Stomach (tissue), 9 donors: ENCODE measurements around the gene NUBPL. TPM values are rescaled to one million over a fixed set of nuclear protein-coding genes. Genes with fewer than 3 reads are reported as not detected.

Experiments used
- DNase-seq, 2 donors: peaks; one replicate each; pipeline versions ENCODE4 v3.0.0 to v3.0.0-alpha.2; 2013 to 2019
- H3K27ac ChIP-seq, 5 donors: fragments of 200-600 bp in 4 of 5; sonication (generic) in 4 of 5; one replicate each; pipeline ENCODE4 v1.5.1; 2013 to 2019; ENCODE audit warnings: mild to moderate bottlenecking in 1 of 5, moderate library complexity in 1 of 5
- H3K27me3 ChIP-seq, 3 donors: fragments of 200-600 bp; sonication (generic); one replicate each; pipeline ENCODE4 v1.5.1; 2017 to 2019; ENCODE audit warnings: mixed run types in 1 of 3
- H3K36me3 ChIP-seq, 4 donors: fragments of 200-600 bp; sonication (generic); 1 replicate in 3 of 4; 2 replicates in 1 of 4; pipeline ENCODE4 v1.5.1; 2016 to 2019
- H3K4me1 ChIP-seq, 4 donors: fragments of 200-600 bp; sonication (generic); one replicate each; pipeline ENCODE4 v1.5.1; 2016 to 2019
- H3K4me3 ChIP-seq, 4 donors: fragments of 200-600 bp; sonication (generic) in 3 of 4; one replicate each; pipeline ENCODE4 v1.5.1; 2016 to 2019; ENCODE audit warnings: mild to moderate bottlenecking in 1 of 4
- H3K9me3 ChIP-seq, 4 donors: fragments of 200-600 bp; sonication (generic); one replicate each; pipeline ENCODE4 v1.5.1; 2016 to 2019
- EP300 ChIP-seq: sonication (generic); formaldehyde crosslinking; IDR thresholded peaks from one replicate; pipeline ENCODE4 v1.6.1; 2017; ENCODE audit warnings: antibody characterized with exemption
- POLR2A ChIP-seq, 4 donors: fragments of 450-650 bp; IDR thresholded peaks; one replicate each; pipeline ENCODE4 v1.6.1; 2016; ENCODE audit warnings: antibody characterized with exemption in 4 of 4, control low read depth in 2 of 4, mild to moderate bottlenecking in 1 of 4, moderate library complexity in 1 of 4
- POLR2AphosphoS5 ChIP-seq, 3 donors: sonication (generic); formaldehyde crosslinking; IDR thresholded peaks; one replicate each; pipeline ENCODE4 v1.6.1; 2016; ENCODE audit warnings: antibody characterized with exemption in 3 of 3
- WGBS, 5 donors: extraction: QIAGEN DNeasy Blood & Tissue Kit in 3 of 5; methylation state at CpG; one replicate each; pipeline versions ENCODE4 v1.1.5 to v1.1.7; 2013 to 2018; 5-methylcytosine and 5-hydroxymethylcytosine counted together
- intact Hi-C: fragments of 100-400 bp; cut with DNase I; formaldehyde crosslinking; loops from one replicate; pipeline ENCODE4 v1.15.1; 2023; ENCODE audit warnings: low total_unique reads
- polyA plus RNA-seq, 3 donors: library from polyadenylated mRNA; stranded (reverse); fragments of 200-250 nt; gene quantifications; one replicate each; pipeline ENCODE4 v1.2.3, GENCODE V29; 2013
- small RNA-seq, 4 donors: library from RNA; depleted of rRNA; stranded (forward); fragments of <200 nt; gene quantifications; one replicate each; pipeline ENCODE3, GENCODE V24; 2016
- total RNA-seq, 5 donors: library from RNA; depleted of rRNA; stranded (reverse); fragments of >200 nt; gene quantifications; one replicate each; pipeline versions ENCODE4 v1.1.0 to v1.2.3, GENCODE V29; 2014 to 2016
- TF ChIP-seq, protein P1 (sequence below), 7 experiments: fragments of 450-650 bp in 4 of 7; fragments of 200-600 bp in 3 of 7; sonication (generic) in 3 of 7; IDR thresholded peaks; one replicate each; pipeline ENCODE4 v1.5.1; 2016 to 2019; ENCODE audit warnings: antibody characterized with exemption in 7 of 7, control low read depth in 2 of 7, mild to moderate bottlenecking in 1 of 7
- donor health status: healthy with polysubstance abuse.
- donor health status: Bipolar disorder and iron deficiency.
- donor health status: healthy.

NUBPL gene
- total and polyA plus RNA-seq, 8 donors, result 0.58 to 25.7 (median 5.0) TPM

DNA sequence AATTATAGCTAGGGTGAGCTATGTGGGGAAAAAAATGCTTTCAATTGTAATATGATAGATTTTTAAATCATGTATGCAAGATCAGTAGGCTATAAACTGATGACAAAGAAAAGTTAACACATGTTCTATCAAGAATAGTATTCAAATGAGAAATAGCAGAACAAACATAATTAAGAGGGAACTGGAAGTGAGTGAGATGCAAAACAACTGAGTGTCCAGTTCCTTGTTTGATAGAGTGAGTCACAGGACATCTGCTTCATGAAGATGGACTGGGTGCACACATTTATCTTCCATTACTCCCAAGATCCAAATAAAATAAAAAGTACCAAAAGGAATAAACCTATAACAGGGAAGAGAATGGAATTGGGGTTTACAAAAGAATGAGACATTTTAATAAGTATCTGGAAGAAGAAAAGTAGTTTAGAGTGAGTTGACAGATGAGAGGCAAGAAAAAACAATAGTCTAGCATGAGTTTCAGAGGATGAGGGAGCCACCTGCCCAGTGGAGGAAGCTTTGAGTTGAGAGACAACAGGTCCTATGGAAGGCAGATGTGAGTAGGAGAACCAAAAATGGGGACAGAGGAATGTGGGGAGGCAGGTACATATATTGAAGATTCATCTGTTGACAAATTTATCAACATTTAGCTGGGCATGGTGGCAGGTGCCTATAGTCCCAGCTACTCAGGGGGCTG lies 337.8 kb downstream of the NUBPL start:
- no peak overlapping the region for H3K27ac ChIP-seq
- intact Hi-C loops, result no loop called here
- TF ChIP-seq POLR2AphosphoS5 (IDR thresholded peaks at IDR 0.05) (no peak), EP300 (no peak), POLR2A (IDR thresholded peaks at IDR 0.05) (no peak)
- TF ChIP-seq, protein P1, sequence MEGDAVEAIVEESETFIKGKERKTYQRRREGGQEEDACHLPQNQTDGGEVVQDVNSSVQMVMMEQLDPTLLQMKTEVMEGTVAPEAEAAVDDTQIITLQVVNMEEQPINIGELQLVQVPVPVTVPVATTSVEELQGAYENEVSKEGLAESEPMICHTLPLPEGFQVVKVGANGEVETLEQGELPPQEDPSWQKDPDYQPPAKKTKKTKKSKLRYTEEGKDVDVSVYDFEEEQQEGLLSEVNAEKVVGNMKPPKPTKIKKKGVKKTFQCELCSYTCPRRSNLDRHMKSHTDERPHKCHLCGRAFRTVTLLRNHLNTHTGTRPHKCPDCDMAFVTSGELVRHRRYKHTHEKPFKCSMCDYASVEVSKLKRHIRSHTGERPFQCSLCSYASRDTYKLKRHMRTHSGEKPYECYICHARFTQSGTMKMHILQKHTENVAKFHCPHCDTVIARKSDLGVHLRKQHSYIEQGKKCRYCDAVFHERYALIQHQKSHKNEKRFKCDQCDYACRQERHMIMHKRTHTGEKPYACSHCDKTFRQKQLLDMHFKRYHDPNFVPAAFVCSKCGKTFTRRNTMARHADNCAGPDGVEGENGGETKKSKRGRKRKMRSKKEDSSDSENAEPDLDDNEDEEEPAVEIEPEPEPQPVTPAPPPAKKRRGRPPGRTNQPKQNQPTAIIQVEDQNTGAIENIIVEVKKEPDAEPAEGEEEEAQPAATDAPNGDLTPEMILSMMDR (IDR thresholded peaks at IDR 0.05), result no peak
- DNase-seq, result no peak
- H3K4me3 ChIP-seq, result no peak overlapping the region
- no peaks in the 10 kb centered on the region for H3K9me3 ChIP-seq
- peaks cover 0 to 14% (median 0%) of the 10 kb centered on the region in 4 donors for H3K4me1 ChIP-seq
- no peaks in the 10 kb centered on the region for H3K36me3 ChIP-seq
- no peaks in the 10 kb centered on the region for H3K27me3 ChIP-seq

DNA sequence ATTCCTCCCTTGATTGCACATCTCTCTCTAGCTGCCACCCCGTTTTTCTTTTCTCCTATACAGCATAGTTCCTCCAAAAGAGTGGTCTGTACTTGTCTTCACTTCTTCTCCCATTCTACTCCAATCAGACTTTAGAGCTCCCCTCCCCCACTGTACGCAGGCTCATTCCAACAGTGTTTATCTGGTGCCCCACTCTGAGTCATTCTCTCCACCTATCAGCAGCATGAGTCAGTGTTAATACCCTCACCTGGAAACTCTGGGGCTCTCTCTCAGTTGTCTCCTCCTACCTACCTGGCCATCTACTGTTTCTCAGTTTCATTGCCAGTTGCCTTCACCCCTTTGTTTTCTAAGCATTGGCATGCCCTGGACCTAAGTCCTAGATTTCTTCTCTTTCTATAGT lies 340.8 kb downstream of the NUBPL start:
- Histone ChIP-seq H3K4me3 (no peak overlapping the region), H3K27ac (no peak overlapping the region), H3K36me3 (no peaks in the 10 kb centered on the region), H3K27me3 (no peaks in the 10 kb centered on the region), H3K9me3 (no peaks in the 10 kb centered on the region), H3K4me1 (peaks cover 0 to 9% (median 0%) of the 10 kb centered on the region in 4 donors)
- peak; percentile 42 to 65 for DNase-seq
- TF ChIP-seq POLR2A (IDR thresholded peaks at IDR 0.05) (no peak), POLR2AphosphoS5 (IDR thresholded peaks at IDR 0.05) (peak in 2 of 3 donors; percentile 39 to 55)
- WGBS, 5 donors, result 29 to 69% (median 47%) methylated on average over 2 of the region's 2 CpGs
- intact Hi-C loops, result no loop called here

DNA sequence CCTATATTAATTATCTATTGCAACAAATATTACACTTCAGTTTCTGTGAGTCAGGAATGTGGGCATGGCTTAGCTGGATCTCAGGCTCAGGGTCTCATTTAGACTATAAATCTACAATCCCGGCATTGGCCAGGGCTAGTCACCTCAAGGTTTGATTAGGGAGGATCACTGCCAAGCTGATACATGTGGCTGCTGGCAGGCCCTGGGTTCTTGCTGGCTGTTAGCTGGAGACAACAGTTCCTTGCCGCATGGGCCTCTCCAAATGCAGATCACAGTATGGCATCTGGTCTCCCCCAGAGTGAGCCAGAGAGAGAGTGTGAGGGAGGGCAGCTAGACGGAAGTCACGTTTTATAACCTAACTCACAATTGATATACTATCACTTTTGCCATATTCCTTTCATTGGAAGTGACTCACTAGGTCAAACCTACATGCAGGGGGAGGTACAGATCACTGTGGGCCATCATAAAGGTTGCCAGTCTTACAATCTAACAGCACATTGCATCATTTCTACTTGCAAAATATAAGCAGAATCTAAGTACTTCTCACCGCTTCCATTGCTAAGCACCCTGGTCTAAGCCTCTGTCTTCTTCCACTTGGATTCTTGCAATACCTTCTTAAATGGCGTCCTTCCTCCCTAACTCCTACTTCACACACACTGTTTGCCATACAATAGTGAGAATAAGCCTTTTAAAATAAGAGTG lies 341.9 kb downstream of the NUBPL start:
- H3K4me1 ChIP-seq, result peaks cover 0 to 9% (median 0%) of the 10 kb centered on the region in 4 donors
- no peak overlapping the region for H3K4me3 ChIP-seq
- no peak for TF ChIP-seq POLR2AphosphoS5 (IDR thresholded peaks at IDR 0.05)
- no peak for TF ChIP-seq POLR2A (IDR thresholded peaks at IDR 0.05)
- TF ChIP-seq, protein P1 (IDR thresholded peaks at IDR 0.05), result no peak
- no peak for TF ChIP-seq EP300
- no peaks in the 10 kb centered on the region for H3K9me3 ChIP-seq
- H3K27me3 ChIP-seq, result no peaks in the 10 kb centered on the region
- intact Hi-C loops, result no loop called here
- H3K36me3 ChIP-seq, result no peaks in the 10 kb centered on the region
- no peak for DNase-seq
- WGBS, 5 donors, result 72 to 81% (median 78%) methylated on average over 6 of the region's 6 CpGs
- no peak overlapping the region for H3K27ac ChIP-seq

DNA sequence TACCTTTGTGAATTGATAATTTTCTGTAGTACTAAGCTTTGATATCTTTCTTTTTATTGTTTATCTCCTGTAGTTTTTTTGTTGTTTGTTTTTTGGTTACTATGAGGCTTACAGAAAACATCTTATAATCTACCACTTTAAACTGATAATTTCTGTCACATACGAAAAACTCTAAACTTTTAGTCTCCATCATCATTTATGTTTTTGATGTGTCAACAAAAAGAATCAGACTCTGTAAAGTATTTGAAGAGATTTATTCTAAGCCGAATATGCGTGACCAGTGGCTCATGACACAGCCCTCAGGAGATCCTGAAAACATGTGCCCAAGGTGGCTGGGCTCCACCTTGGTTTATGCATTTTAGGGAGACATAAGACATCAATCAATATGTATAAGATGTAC lies 348.8 kb downstream of the NUBPL start:
- WGBS, 5 donors, result 87 to 97% (median 92%) methylated on average over 3 of the region's 3 CpGs

More for the DNA sequence above, 348.8 kb downstream of the NUBPL start:
- no peak for DNase-seq
- Histone ChIP-seq H3K27me3 (no peaks in the 10 kb centered on the region), H3K27ac (no peak overlapping the region), H3K4me3 (no peak overlapping the region), H3K4me1 (no peaks in the 10 kb centered on the region), H3K9me3 (peaks cover 0 to 21% (median 17%) of the 10 kb centered on the region in 4 donors), H3K36me3 (no peaks in the 10 kb centered on the region)
- TF ChIP-seq POLR2AphosphoS5 (IDR thresholded peaks at IDR 0.05), result no peak
- intact Hi-C loops, result no loop called here

Small RNA genes within 50 kb of the gene (small RNA-seq; reads per million reads assigned to genes)
- 0 reads per million in 4 donors for gene RNU6-455P
- 0 reads per million in 4 donors for gene RNU6-602P

Other genes with a start within 250 kb of the NUBPL start
- 10 to 100 TPM; 10.1 to 92.8 (median 37.3) TPM for gene HEATR5A, start 140.9 kb upstream of the NUBPL start, total RNA-seq
- 10 to 100 TPM in 1 of 3 donors, 1 to 10 TPM in 2; 3.6 to 12.1 (median 4.1) TPM for gene HEATR5A, start 140.9 kb upstream of the NUBPL start, polyA plus RNA-seq
- 10 to 100 TPM in 3 of 5 donors, 1 to 10 TPM in 2; 2.9 to 32.1 (median 19.4) TPM for gene DTD2, start 103.9 kb upstream of the NUBPL start, total RNA-seq
- 10 to 100 TPM in 1 of 3 donors, 1 to 10 TPM in 2; 8.4 to 14.1 (median 9.0) TPM for gene DTD2, start 103.9 kb upstream of the NUBPL start, polyA plus RNA-seq
- gene GPR33, start 73.4 kb upstream of the NUBPL start, total RNA-seq, result not detected
- not detected for gene GPR33, start 73.4 kb upstream of the NUBPL start, polyA plus RNA-seq